NCI-H1417 treated with DMSO at 0.1 percent for 48 hours (cell line): ENCODE results near the gene LRRC59.

Experiments used
- DNase-seq: peaks from one replicate; lab custom pipeline; 2025; lab: John Stamatoyannopoulos, UW

LRRC59 gene

DNA sequence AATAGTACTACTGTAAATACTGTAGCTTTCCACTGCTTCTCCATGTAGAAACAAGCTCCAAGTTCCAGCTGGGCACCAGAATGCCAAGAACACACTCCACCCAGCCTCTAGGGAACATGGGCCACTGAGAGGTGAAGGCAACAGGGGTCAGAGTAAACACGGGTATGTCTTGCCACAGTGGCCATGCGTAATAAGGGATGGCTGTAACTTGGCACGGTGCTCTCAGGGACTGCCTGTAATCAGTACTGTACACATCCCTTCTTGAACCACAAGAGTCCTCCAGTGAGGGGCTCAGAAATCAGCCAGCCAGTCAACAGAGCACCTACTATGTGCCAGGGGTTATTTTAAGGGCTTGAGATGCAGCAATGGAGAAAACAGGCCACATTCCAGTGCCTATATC is 10.8 kb downstream of the LRRC59 start:
- DNase-seq = no peak

DNA sequence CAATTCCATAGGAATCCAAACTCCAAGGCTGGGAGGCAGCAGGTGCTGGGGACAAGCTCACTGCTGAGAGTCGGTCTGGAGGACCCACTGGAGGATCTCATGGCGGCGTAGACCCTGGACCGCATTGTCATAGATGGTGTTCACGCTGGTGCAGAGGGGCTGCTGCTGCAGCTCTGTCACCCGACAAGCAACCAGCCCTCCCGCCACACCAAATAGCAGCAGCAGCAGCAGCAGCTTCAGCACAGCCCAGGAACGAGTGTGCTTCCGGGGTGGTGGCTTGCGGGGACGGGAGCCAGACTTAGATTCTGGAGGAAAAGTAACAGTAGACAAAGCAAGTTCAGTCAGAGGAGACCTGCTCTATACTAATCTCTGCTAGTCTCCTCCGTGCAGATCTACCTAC is 14.4 kb downstream of the LRRC59 start:
- no peak for DNase-seq

DNA sequence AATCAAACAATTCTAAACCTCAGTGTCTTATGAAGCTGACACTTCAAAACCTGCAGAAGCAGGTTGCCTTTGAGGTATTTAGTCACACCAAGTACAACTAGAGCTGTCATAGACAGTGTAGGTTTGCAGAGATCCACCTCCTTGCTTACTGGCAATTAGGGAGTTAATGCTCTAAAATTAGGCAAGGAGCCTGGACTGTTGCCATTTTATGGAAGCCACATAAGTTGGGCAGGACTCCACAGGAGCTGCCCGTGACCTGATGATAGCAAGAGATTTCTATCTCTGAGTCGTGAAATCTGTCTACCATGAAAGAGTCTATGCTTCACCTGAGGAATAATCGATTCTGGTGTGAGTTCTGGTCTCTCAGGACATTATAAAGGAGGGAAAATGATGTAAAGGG is 15.4 kb downstream of the LRRC59 start:
- DNase-seq = no peak

DNA sequence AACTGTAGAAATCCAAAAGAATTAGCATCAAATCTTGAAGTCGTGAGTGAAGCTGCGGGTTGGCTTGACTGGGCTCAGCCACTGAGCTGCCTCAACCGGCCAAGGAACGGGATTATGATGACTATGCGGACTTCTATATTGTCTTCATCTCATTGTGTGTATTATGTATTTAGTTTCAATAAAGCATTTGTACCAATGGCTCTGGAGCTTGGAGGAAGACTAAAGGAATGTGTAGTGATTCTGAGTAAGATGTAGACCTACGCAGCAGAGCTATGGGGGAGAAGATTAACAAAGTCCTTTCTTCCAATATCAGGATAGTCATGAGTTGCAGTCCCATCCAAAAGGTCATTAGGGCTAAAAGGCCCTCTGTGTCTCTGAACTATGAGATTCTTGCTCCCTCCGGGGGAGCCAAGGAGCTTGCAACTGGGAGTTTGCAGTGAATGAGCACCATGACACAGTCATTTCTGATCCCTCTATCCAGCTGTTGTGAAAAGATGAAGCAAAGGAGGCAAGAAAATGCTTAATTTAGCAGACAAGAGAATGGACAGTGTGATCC is 16.0 kb downstream of the LRRC59 start:
- DNase-seq = no peak

DNA sequence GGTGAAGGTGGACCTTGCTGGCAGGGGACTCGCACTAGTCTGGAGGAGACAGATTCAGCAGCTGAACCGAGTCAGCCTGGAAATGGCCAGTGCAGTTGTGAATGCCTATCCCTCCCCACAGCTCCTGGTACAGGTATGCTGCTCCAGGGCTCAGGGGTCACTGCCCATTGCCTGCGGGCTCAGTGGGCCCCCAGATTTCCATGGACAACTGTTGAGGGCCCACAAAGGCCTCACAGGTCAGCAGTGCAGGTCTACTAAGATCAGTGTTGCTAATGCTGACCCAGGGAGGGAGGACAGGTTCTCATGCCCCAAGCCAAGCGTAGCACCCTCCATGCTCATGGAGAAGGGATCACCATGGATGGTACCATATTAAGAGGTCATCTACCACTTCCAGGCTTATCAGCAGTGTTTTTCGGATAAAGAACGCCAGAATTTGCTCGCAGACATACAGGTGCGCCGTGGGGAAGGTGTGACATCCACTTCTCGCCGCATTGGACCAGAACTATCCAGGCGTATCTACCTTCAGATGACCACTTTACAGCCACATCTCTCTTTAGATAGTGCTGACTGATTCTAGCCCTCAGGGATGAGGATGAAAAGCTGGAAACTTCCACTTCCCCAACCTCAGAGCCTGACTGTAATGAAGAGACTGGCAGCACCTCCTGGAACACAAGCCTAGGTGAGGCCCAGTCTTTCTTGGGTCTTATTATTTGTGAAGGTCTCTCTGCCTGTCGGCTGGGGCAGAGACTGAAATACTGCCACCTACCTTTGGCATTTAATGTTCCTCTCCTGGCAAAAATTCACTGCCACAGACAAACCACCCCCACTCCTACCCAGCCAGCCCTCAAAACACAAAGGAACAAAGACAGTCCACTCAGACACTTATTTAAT is 16.7 kb downstream of the LRRC59 start:
- no peak for DNase-seq

DNA sequence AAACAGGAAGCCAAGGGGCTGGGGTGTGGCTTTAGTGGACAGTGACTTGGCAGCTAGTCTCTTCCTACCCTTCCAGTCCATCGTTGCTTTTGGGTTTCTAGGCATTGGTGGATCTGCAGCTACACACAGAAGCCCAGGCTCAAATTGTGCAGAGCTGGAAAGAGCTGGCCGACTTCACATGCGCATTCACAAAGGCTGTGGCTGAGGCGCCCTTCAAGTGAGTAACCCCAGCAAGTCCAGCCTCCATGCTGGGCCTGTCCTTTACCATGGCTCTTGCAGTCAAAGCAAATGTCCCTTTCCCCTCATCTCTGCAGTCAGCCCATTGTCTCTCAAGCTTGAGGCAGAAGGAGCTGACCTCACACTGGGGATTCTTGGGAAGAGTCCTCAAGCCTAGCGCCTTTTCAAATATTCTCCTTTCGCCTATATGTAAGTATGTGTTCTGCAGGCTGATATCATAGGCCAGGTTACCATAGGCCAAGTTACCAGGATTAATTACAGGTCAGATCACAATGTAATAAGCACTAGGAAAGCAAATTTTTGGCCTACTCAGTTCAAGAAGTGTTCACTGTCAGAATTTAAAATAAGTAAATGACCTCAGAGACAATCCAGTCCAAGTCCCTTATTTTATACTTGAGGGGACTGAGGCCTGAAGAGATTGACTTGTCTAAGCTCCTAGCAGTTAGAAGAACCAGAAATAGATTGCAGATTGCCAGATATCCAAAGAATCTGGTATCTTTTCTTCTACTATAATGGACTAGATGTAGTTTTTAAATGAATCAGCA is 17.8 kb downstream of the LRRC59 start:
- no peak for DNase-seq

DNA sequence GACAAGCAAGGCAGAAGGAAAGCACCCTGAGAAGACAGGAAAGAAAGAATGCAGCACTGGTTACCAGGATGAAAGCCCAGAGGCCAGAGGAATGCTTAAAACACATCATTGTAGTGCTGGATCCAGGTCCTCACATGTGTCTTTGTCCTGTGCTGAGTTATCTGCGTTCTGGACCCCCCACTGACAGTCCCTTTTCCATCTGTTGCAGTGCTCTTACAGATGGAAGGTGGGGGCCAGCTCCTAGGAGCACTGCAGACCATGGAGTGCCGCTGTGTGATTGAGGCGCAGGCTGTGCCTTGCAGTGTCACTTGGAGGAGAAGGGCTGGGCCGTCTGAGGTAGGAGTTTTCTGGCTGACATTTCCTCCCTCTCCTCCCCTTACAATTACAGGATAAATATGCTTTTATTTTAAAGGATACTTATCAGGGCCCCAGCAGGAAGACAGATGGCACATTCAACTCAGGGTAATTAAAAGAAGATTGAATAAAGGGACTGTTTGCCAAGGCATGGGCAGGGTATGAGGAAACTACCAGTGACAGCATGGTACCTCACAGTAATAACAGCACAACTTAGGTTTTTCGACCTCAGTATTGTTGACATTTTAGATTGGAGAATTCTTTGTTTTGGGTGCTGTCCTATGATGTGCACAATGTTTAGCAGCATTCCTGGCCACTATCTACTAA is 21.3 kb downstream of the LRRC59 start:
- DNase-seq = no peak

DNA sequence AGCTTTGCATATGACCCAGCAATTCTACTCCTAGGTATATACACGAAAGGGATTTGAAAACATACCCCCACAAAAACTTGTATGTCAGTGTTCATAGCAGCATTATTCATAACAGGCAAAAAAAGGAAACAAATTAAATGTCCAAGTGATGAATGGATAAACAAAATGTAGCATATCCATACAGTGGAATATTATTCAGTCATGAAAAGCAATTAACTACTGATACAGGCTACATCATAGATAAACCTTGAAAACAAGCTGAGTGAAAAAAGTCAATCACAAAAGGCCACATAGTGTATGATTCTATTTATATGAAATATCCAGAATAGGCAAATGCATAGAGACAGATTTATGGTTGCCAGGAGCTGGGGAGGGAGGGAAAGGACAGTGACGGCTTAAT is 23.6 kb downstream of the LRRC59 start:
- no peak for DNase-seq

DNA sequence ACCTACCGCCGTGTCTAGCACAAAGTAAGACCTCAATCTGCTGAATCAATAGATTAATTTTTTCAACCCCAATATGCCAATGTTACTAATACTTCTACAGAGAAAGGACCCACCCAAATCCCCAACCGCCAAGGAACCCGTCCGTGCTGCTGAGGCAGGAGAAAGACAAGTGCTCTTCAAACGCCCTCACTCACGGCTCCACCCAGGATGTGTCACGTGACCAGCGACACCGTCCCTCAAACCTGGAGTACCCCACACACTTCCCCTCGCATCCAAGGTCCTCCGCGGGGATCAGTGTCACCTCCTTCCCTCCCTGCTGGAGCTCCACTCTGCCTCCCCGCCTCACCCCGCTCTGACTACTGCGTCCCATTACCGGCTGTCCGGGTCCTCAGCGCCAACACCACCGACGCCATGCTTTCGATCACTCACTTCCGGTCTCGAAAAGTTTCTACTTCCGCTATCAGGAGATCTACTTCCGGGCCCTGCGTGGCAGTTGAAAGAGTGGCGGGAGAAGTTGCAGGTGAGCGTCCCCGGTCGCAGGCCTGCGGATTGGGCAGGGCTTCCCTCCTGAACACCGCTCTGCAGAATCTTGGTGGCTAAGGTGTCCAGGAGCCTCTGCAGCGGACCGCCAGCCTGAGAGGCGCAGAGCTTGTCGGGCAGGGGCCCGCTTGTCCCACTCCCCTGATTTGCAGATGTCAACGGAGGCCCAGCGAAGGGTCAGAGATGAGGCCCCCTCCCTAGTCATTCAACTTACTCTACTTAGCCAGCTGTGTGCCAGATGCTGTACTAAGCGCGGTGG is 24.4 kb downstream of the LRRC59 start, which contains the start of the genes EME1 and MRPL27:
EME1 (plus strand) TSS at position 472 of the 799 bp plus-strand sequence. CDS start 1,980 bp downstream, outside the sequence.
MRPL27 (minus strand) TSS at position 427 of the 799 bp plus-strand sequence; CDS start at position 413, 14 bp downstream.
- DNase-seq = peak; percentile 73

DNA sequence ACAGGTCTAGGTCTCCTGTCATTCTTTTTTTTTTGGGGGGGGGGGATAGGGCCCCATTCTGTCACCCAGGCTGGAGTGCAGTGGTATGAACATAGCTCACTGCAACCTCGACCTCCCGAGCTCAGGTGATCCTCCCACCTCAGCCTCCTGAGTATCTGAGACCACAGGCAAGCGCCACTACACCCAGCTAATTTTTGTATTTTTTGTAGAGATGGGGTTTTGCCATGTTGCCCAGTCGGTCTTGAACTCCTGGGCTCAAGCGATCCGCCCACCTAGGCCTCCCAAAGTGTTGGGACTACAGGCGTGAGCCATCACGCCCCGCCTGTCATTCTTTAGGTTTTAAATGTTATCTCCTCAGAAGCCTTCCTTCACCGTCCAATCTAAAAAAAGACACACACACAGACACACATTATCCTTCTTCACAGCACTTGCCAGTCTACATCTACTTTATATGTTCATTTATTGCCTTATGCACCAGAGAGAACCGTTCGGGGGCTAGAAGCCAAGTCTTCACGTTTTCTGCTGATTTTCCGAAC is 25.0 kb downstream of the LRRC59 start:
- DNase-seq = no peak

DNA sequence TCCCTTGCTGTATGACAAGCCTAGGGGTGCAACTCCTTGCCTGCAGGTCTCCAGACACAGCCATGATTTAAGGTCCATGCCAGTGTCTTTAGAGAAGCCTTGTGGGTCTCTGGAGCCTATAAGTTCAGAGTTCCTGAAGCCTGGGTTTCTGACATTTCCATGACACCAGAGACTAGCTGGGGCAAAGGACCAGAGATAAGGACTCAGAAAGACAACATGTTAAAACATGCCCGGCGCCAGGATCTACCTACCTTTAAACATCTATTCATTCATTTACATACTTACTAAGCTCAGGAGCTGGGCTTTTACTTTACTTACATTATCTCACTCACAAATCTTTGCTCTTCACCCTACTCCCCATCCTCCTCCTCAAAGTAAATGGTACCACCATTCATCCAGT is 25.8 kb downstream of the LRRC59 start:
- no peak for DNase-seq

DNA sequence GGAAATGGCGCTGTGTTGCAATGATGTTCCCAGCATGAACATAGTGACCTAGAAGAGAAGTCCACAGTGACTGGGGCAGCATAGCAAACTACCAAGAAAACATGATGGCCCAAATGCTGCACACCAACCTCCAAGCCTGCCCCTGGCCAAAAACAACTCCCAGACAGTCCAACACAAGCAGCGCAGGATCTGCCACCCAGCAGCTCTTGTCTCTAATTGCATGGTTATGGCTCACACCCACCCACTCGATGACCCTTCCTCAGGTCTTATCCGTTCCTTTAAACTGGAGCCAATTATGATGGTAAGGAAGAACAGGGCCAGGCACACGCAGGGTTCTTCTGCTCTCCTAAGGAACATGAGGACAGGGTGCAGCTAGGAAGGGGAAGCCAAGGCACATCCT is 27.3 kb downstream of the LRRC59 start:
- no peak for DNase-seq

DNA sequence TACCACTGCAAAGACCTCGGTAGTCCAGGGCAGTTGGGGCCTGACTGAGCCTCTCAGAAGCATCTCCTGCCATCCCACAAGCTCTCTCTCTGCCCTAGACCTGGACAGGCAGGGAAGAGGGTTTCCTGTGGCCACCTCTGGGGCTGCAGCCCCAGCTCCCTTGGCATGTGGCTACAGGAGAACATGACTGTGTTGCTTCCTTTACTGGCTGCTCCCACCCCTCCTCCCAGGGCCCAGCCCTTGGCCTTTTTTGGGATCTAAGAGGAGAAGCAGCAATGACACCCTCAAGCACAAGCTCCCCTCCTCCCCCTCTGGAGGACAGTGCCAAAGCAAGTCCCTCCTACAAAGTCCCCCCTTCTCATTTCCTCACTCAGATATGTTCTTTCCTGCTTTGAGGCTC is 29.9 kb downstream of the LRRC59 start:
- DNase-seq = no peak

DNA sequence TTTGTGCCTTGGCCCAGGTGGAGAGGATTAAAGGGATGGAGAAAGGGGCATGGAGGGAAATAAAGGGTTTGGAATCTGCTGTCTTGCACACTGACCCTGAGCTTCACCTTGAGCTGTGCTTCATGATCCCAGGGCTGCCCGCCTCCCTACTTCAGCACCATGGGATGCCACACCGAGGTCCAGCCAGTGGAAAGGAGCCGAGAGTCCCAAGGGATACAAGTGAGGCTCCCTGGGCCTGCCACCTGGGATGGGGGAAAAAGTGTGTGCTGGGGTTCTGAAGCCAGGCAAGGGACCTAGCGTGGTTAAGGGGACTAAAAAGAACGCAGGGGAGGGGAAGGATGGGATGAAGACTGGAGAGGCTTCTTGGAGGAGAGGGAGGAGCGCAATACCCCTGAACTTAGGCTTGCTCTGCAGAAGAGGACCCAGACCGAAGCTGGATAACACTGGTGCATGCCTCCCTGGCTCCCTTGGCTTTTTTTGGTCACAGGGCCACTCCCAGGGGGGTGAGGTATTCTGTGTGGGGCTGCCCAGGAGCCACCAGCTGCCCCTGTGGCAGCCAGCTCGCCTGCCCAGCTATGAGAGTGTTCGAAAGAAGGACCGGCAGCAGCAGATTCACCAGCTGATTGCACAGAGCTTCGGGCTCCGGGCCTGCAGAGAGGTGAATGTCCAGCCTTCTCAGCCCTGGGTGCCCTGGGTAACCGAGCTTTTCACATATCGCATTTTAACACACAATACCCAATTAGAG is 31.5 kb downstream of the LRRC59 start:
- no peak for DNase-seq

DNA sequence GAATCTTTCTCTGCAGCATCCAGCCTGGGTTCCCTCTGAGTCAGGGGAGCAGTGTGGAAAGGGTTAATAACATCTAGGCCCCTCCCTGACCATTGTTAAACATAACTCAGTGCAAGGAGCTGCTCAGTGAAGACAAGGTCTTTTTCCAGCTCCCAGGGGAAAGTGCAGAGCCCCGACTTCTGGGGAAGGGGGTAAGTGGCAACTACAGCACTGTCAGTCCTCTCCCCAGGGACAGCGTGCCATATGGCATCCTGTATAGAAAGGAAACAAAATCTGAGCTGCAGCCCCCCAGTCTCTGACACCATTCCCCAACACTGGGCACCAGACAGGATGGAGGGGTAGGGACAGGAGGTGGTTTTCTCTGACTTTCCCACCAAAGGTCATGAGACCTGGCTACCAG is 32.2 kb downstream of the LRRC59 start:
- DNase-seq = no peak

DNA sequence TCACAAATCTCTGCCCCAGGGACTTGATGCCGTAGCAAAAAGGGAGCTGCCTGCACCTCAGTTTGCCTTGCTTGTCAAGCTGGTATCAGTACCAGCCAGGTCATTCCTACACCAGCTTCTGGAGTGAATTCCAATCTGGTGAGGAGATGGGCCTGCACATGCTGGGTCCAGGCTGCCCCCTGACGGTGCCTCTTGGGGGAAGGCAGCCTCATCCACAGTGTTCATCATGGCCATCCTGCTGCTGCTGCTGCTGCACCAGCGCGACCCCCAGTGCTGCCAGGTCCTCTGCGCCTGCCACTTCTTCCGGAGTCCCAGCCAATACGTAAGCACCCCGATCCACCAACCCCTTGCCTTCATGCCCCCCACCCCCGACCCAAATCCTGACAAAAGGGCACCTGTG is 32.6 kb downstream of the LRRC59 start:
- DNase-seq = no peak

DNA sequence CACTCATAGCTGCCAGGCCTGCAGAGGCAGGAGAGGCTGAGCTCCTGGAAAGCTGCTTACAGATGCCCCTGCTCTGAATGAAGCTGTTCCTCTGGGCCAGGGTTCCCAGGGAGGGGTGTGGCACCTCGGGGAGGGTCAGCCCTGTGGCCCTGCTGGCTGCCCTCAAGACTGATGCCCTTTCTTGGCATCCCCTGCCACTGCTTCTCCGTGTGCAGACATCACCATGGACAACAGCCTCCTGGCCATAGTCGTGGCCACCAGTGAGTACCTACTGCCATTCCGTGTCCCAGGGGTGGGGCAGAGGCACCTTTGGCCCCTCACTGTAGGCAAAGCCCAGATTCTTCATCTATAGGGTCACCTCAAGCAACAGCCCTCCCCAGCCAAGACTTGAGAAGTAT is 33.3 kb downstream of the LRRC59 start:
- no peak for DNase-seq

DNA sequence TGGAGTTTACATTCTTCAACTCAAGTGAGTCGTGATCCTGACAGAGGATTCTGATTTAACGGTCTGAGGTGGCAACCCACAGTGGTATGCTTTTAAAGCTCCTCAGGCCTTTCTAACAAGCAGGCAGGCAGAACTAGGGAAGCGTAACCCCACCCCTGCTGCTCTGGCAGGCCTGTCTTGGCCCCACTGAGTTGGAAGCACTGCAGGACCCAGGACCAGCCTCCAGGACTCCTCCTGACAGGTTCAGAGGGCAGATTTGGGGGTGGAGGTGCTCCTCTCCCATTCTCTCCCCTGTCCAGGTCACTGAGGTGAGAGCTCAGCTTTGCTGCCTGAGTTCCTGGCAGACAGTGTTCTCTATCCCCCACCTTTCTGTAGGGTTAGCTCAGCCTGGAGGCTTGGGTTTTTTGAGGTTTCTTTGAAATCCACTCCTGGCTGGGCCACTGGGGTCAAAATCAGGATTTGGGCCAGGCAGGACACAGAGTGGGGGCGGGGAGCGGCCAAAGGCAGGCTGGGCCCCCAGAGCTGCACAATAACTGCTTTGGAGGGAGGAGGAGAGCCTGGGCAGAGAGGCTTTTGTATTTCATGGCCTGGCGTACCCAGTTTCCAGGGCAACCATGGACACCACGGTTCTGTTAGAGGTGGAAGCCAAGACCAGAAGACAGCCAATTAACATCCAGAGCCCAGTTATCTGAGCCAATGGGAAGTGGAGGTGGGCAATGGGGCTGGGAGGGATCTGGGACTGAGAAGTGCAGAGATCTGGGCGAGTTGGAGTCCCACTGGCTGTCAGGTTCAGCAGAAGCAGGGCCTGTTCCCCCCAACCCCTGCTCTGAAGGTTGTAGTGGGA is 33.9 kb downstream of the LRRC59 start:
- no peak for DNase-seq

DNA sequence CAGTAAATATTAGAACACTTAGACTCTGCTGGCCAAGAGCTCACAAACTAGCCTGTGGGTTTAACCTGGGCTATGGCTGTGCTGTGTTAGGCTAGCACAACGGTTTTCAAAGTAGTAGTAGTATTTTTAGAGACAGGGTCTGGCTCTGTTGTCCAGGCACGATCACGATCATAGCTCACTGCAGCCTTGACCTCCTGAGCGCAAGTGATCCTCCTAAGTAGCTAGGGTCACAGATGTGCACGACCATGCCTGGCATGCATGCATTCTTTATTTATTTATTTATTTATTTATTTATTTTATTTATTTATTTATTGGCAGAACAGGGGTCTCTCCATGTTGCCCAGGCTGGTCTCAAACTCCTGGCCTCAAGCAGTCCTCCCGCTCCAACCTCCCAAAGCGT is 34.7 kb downstream of the LRRC59 start:
- no peak for DNase-seq
